ENCODE measurements around the gene SLC17A9. TPM values are rescaled to one million over a fixed set of nuclear protein-coding genes. Genes with fewer than 3 reads are reported as not detected.

SLC17A9 gene
- 1.9 and 3.4 TPM in 2 replicates for total RNA-seq

DNA sequence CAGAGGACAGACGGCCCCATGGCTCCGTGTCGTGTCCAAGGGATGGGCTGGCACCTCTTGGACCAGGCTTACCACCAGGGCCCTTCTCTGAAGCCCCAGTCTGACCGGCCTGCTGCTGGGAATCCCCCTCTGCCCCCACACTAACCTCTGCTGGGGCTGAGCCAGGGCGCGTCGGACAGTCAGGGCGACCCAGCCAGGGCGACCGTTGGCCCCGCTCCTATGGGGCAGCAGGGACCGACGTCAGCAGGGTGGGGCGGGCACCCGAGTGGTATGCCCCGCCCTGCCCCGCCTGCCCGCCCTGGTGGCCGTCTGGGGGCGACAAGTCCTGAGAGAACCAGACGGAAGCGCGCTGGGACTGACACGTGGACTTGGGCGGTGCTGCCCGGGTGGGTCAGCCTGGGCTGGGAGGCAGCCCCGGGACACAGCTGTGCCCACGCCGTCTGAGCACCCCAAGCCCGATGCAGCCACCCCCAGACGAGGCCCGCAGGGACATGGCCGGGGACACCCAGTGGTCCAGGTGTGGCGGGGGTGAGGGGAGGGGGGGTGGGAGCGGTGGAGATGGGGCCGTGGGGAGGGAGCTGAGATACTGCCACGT is at the start of gene SLC17A9:
Gene SLC17A9, plus strand, starts transcription at position 337 of the 595 bp plus-strand sequence. Its CDS starts 122 bp downstream, at position 459.

DNA sequence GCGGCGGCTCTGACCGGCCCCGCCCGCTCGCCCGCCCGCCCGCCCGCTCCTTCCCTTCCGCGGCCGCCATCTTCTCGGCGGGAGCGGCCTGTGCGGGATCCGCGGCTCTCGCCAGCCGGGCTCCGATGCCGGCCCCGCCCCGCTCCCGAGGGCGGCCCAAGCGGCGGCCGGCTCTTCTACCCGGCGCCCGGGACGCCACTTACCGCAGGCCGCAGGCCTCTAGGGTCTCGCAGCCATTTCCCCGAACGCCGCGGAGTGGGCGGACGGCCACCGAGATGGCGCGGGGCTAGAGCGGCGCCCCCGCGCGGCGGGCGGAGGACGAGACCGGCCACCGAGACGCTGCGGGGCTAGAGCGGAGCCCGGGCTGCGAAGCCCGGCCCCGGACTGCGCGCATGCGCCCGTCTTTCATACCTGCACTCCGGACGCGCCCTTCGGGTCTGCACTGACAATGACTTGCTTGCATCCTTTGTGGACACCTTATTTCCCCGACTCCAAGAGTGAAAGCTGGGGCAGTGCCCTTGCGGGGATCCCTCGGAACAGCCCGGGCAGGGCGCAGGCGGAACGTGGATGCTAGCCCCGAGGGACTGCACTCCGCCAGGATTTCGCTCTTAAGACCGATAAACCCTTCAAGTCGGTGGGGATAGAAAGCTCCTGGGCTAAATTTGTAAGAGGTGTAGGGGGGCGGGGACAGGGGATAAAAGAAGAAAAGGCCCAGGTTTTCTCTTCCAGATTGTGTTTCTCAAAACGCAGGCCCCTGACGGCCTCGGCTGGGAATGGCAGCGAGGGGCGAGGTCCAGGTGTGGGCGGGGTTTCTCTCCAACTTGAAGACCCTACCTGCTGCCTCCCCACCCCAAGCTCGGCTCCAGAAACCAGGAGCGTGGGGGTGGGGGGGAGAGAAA is 26.0 kb upstream of the SLC17A9 start, which contains the start of gene DIDO1:
Gene DIDO1, minus strand, starts transcription at position 277 of the 899 bp plus-strand sequence.

DNA sequence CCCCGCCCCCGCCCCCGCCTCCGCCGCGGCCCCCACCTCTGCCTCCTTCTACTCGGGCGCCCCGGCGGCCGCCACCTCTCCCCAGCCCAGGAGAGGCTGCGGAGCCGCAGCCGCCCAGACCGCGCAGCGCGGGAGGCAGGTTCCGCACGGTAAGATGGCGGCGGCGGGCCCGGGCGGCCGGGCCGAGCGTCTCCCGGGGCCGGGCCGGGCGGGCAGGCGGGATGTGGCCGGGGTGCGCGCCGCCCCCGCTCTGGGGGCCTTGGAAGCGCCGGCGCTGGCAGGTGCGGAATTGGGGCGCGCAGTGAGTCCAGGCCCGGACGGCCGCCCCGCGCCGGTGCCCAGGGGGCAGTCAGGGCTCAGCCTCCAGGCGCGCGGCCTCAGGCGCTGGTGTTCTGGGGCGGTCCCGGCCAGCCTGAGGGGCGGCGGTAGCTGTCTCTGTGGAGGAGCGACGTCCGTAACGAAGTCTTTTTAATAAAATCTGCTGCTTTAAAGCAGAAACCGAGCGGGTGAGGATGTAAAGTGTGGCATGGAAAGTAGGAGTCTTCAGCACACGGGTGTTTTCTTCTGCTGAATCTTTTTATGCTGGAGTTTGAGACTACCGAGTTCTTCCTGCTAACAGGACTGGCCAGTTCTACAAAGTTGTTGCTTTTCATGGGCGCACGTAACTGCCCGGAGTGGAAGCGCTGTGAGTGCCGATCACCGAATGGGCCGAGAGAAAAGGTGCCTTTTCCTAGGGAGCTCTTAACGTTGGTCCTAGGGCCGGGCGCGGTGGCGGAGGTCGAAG is 14.2 kb upstream of the SLC17A9 start, which contains the start of gene GID8:
Gene GID8, plus strand, starts transcription at position 43 of the 784 bp plus-strand sequence. CDS start 3,356 bp downstream, outside the sequence.

DNA sequence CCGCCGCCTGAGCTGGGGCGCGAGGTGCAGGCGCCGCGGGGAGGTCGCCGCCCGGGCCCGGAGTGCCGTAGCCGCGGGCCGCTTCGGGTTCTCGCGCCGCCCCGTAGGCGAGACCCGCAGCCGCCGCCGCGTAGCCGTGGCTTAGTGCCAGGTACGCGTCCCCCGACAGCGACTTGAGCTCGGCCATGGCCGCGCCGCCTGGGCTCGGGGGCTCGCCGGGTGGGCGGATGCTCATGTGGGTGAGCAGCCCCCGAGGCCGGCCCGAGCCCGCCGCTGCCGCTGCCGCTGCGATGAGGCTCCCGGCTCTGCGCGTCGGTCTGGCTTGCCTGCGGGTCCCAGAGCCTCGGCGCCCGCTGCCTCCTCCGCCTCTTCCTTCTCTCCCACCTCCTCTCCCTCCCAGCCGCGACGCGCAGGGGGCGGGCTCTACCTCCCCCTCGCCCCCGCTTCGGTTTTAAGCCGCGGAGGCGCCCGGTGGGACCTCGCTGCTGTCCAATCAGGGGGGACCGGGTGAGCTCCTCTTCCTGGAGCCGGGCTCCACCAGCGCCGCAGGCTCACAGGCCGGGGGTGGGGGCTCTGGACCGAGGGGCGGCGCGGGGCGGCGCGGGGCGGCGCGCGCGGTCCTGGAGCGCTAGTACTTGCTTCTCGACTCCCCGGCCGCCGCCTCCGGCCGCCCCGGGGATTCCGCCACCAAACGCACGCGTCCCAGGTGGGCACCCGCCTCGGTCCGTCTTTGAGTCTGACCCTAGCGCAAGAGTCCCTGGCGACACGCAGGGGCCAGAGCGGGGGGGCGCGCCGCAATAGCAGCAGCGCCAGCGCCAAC is 54.2 kb downstream of the SLC17A9 start, which contains the start of gene BHLHE23:
Gene BHLHE23, minus strand, starts transcription at position 425 of the 820 bp plus-strand sequence. Its CDS starts 190 bp downstream, at position 235.

Other genes with a start within 250 kb of the SLC17A9 start
- not detected in 2 replicates for gene NTSR1, start 243.9 kb upstream of the SLC17A9 start, total RNA-seq
- 16.0 and 17.7 TPM in 2 replicates for gene MRGBP, start 156.2 kb upstream of the SLC17A9 start, total RNA-seq
- 20.2 and 20.5 TPM in 2 replicates for gene OGFR, start 147.9 kb upstream of the SLC17A9 start, total RNA-seq
- 1.0 and 1.3 TPM in 2 replicates for gene COL9A3, start 135.7 kb upstream of the SLC17A9 start, total RNA-seq
- 13.1 and 13.5 TPM in 2 replicates for gene TCFL5, start 90.9 kb upstream of the SLC17A9 start, total RNA-seq
- gene DIDO1, start 26.2 kb upstream of the SLC17A9 start, total RNA-seq: 28.1 and 31.2 TPM in 2 replicates
- 40.4 and 43.9 TPM in 2 replicates for gene GID8, start 14.6 kb upstream of the SLC17A9 start, total RNA-seq
- gene BHLHE23, start 54.3 kb downstream of the SLC17A9 start, total RNA-seq: not detected in 2 replicates

Data from dermis lymphatic vessel endothelial cell (primary cell).